Left forelimb (tissue), 1 donor: ENCODE results near the gene TTC16.
A peak's percentile ranks its signal among the peaks of the same experiment; 100 is the strongest.

ENCODE experiments used
- DNase-seq: peaks from one replicate; pipeline ENCODE4 v3.0.0-alpha.2; 2018; ENCODE audit warnings: low spot score

The TTC16 gene

GRCh38 chr9:127715470-127716337 lies at the start of gene TTC16, which contains the start of gene PTRH1:
Gene TTC16 (plus strand): TSS chr9:127716079. CDS start chr9:127716146, 67 bp downstream.
Gene PTRH1 (minus strand): TSS chr9:127715663. CDS start chr9:127715639, 24 bp downstream.
- peak; percentile 99 for DNase-seq

- no peak for DNase-seq
Observed at GRCh38 chr9:127667127-127667844, 48.6 kb upstream of the TTC16 start.

DNA sequence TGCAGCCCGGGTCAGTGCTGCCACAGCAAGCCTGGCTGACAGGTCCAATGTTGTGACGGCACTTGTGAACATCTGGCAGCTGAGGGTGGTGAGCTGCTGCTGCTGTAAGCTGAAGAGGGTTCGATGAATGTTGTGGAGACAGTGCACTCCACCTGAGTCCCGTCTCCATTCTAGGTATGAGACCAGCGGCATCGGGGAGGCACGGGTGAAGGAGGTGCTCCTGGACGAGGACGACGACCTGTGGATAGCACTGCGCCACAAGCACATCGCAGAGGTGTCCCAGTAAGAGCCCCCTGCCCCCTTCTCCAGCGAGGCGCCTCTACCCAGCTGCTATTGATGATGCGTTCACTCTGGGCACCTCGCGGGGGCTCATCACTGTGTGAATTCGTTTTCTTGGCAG lies 48.0 kb upstream of the TTC16 start:
- DNase-seq, result no peak

DNA sequence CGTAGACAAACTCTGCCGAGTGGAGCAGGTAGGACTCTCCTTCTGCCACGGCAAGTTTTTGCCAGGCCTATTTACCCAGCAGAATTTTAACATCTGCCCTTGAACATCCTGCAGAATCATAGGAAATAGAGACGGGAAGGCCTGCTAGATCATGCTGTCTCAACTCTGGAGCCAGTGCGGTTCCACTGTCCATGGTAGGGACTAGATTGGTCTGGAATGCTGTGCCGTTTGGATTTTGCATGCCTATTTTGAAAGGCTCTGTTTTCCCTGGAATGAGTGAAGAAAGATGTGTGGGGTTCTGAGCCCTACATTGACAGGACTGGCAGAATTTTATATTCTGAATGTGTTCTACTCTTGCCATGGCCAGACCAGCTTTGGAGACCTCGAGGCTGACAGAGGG lies 42.6 kb upstream of the TTC16 start:
- no peak for DNase-seq

GRCh38 chr9:127676638-127677037 lies 39.2 kb upstream of the TTC16 start:
- DNase-seq, result no peak

DNA sequence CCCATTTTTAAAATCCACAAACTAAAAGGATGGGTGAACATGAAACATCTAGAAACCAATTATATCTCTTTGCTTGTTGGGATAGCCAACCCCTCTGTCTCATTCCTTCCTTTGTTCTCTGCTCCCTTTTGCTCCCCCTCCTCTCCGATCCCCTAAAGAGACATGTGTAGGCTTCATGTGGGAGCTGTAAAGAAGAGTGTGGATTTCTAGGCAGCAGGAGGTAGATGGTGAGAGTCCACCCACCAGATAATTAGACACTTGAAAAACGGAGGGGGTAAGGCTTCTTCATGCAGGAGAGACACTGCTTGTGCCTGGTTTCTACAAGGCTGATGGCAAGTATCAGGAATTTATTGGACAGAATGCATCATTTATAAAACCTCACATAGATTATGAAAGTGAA lies 36.4 kb upstream of the TTC16 start:
- no peak for DNase-seq

DNA sequence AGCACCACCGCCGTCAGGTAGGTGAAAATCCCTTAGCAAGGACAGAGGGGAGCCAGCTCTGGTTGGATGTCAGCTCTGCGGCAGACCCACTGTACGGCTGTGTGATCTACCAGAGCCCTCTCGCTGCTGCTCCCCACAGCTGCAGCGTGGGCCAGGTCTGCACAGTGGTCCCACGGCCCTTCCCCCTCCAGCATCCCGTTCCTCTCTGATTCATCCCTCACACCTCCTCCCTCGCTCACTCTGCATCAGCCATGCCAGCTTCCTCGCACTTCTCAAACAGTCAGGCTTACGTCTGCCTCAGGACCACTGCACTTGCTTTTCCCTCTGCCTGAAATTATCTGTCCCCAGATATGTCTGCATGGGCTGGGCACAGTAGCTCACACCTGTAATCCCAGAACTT lies 35.7 kb upstream of the TTC16 start:
- DNase-seq, result no peak

DNA sequence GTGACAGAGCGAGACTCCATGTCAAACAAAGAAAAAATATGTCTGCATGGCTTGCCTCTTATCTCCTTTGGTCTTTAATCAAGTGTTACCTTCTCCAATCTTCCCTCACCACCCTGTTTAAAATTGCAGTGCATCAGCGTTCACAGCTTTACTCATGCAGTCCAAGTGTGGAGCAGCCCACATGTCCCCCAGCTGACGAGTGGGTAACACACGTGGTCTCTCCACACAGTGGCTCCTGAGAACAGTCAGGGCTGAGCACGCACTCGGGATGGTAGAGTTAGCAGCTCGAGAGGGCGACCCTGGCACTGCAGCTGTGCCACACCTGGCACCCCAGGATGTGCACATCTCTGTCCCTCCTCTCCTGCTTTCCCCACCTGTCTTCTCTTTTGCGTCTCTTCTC lies 35.0 kb upstream of the TTC16 start:
- DNase-seq, result no peak

- no peak for DNase-seq
Observed at GRCh38 chr9:127682351-127683136, 33.3 kb upstream of the TTC16 start.

DNA sequence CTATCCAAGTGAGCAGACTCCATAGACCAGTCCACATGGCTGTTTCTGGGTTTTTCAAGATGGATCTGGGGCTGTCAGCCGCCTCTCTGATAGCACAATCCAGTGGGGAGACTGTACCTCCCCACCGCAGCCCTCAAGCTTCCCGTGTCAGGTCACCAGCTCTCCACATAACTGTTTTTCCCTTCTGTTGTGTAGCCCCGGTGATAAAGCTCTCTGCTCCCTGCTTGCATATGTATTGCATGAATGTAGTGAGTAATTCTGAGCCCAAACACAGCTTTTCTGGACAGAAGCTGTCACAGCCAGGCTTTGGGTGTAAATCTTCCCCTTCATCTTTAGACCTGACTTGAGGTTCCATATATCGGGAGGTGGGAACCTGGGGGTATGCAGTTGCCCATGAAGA lies 32.2 kb upstream of the TTC16 start:
- DNase-seq, result no peak

- no peak for DNase-seq
Observed at GRCh38 chr9:127684576-127684975, 31.3 kb upstream of the TTC16 start.

DNA sequence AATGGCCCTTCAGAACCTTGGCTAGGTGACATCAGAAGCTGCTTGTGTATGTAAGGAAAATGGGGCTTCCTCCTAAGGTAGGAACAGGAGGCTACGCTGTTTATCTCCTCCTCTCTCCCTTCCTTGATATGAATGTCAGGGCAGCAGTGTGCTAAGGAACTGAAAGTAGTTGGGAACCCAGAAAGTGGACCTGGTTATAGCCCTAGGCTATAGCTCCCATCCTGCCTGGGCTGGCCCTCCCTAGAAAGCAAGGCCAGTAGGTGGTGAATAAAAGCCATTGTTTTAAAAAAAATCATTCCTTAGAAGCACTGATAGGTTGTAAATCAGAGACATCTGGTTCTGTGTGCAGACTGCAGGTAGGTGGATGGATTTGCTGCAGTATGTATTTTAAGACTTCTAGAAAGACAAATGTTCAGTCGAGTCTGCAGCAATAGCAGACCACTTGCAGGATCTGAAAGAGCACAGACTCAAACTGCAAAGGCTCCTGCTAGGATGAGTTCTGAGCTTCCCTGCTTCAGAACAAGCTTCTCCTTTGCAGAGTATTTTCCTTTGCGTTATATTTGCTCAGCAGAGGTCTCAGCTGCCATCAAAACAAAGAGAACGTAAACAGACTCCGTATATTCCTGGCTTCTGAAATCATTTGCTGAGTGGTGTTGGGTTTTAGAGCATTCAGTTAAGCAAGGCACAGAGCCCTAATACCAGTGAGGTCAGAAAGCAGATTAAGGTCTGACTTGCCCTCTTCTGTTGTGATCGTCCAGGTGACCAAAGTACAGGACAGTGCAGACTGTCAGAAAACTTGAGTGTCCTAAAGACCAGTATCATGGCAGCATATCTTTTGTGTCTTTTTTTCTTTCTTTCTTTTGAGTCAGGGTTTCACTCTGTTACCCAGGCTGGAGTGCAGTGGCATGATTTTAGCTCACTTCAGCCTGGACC lies 29.2 kb upstream of the TTC16 start:
- no peak for DNase-seq

DNA sequence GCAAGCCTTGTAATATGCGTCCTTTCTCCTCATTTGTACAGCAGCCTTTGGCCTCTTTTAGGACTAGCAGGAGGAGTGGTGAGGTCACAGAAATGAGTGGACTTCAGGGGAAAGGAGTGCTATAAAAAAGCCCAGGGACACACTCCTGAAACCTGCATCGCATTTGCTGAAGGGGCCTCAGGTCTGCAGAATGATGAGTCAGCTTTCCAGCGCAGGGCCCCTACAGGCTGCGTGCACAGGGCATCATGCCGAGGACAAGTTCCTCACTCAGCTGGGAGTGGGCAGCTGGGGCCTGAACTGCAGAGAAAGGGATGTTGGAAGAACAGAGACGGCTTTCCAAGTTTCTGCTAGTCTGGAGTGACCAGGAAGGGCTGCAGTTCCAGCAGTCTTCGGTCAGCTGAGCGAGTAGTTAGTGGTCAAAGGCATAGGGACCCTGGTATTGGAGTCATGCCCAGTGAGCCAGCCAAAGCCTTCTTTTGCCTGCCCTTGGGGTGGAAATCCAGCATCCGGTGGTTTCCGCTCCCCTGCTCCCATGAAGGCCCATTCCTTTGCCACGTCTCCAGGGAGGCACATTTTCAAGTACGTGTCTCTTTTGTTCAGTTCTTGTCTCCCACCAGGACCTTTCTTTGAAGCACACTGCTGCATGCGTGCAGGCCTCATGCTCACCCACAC lies 26.4 kb upstream of the TTC16 start:
- DNase-seq, result no peak

- DNase-seq, result no peak
Observed at GRCh38 chr9:127690735-127691134, 25.1 kb upstream of the TTC16 start.

- no peak for DNase-seq
Observed at GRCh38 chr9:127692071-127692470, 23.8 kb upstream of the TTC16 start.

DNA sequence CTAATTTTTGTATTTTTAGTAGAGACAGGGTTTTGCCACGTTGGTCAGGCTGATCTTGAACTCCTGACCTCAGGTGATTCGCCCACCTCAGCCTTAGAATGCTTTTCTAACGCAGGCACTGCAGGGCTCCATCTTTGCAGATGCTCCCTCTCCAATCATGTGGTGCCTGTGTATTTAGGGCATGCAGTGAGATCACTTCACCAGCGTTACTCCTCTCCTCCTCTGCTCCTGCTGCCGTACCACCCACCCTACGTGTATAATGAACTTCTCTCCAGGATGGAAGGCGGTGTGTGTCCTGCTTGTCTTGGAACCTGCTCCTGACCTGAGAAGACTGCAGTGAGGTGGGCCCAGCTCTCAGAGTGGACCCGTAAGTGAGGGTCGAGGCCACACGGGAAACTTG lies 22.7 kb upstream of the TTC16 start:
- DNase-seq, result no peak

GRCh38 chr9:127693697-127694096 lies 22.2 kb upstream of the TTC16 start:
- no peak for DNase-seq

DNA sequence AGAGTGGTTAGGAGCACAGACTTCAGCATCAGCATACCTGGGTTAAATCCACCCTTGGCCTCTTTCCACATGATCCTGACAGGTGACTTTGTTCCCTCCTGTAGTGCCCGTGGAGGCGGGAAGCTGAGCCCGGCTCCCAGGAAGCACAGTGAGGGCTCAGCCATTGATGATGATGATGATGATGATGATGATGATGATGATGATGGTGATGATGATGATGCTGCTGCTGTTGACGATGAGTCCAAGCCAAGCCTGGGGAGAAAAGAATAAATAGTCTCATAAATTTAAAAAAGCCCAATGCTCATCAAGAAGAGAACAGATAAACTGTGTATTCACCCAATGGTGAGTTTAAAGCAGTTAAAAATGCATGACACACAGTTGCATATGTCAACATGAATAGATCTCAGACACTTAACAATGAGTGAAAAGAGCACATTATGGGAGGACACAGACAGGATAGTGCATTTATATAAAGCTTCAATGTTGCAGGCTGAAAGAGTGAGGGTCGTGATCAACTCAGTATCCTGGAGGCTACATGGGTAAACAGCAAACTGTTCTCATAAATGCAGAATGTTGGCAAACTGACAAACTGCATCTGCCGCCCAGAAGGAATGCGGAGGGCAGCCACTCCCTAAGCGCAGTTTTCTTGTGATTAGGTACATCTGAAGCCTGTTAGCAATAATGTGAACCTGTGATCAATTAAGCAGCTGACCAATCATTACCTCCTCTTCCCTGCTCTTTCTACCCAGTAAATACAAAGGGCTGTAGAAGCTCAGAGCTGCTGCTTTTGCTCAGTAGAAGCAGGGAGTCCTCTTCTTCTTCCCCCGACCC lies 20.8 kb upstream of the TTC16 start:
- no peak for DNase-seq

GRCh38 chr9:127697575-127697974 lies 18.3 kb upstream of the TTC16 start:
- DNase-seq, result no peak

GRCh38 chr9:127698386-127698785 lies 17.5 kb upstream of the TTC16 start:
- no peak for DNase-seq
